ENCODE results near the gene GPR3.

- TF ChIP-seq CTCF (IDR thresholded peaks at IDR 0.05; ENCODE audit: insufficient read depth, low read length), result no peak
- no peak for TF ChIP-seq POLR2AphosphoS5 (IDR thresholded peaks at IDR 0.05; ENCODE audit: low read depth)
- TF ChIP-seq REST (IDR thresholded peaks at IDR 0.05; ENCODE audit: insufficient replicate concordance, low read depth), result no peak
- no peak for TF ChIP-seq GABPA (IDR thresholded peaks at IDR 0.05; ENCODE audit: low read depth)
Measured at GRCh38 chr1:27356619-27357280, 35.7 kb upstream of the GPR3 start.
